Measurements from ENCODE around the gene CAT. TPM values are rescaled to one million over a fixed set of nuclear protein-coding genes. Genes with fewer than 3 reads are reported as not detected.

CAT gene
- polyA plus RNA-seq, 1 experiment, result 104 TPM

GRCh38 chr11:34460278-34460677 lies 21.5 kb downstream of the CAT start:
- H3K4me3 ChIP-seq (ENCODE audit: low read depth, low read length), result no peak overlapping the region
- TF ChIP-seq CTCF (IDR thresholded peaks at IDR 0.05; ENCODE audit: low read depth, low read length), result no peak
- ChIA-PET POLR2A (interaction anchor here (0.6 kb wide), 1 partner anchor 41 kb away, joined by 4 read pairs; no protein-coding TSS in a partner anchor), CTCF (interaction anchor here (1.9 kb wide), 1 partner anchor 32 kb away, joined by 10 read pairs; no protein-coding TSS in a partner anchor)
- DNase-seq (ENCODE audit: low read depth, low spot score), result no peak
- no peaks in the 10 kb centered on the region; the same call in 1 of the 2 replicates for H3K9me3 ChIP-seq (ENCODE audit: control insufficient read depth, insufficient read depth, low read length)
- H3K27me3 ChIP-seq (ENCODE audit: control insufficient read depth, insufficient read depth, low read length), result no peaks in the 10 kb centered on the region
- H3K27ac ChIP-seq (ENCODE audit: low read depth, low read length), result no peak overlapping the region

- CTCF ChIA-PET, result no interaction called here
- no peak overlapping the region for H3K4me3 ChIP-seq (ENCODE audit: low read depth, low read length)
- peaks cover under 1% of the 10 kb centered on the region; the same call in 1 of the 2 replicates for H3K9me3 ChIP-seq (ENCODE audit: control insufficient read depth, insufficient read depth, low read length)
- DNase-seq (ENCODE audit: low read depth, low spot score), result no peak
- POLR2A ChIA-PET, result no interaction called here
- no peaks in the 10 kb centered on the region for H3K27me3 ChIP-seq (ENCODE audit: control insufficient read depth, insufficient read depth, low read length)
- TF ChIP-seq CTCF (IDR thresholded peaks at IDR 0.05; ENCODE audit: low read depth, low read length), result no peak
- no peak overlapping the region for H3K27ac ChIP-seq (ENCODE audit: low read depth, low read length)
Observed at GRCh38 chr11:34461215-34461614, 22.5 kb downstream of the CAT start.

GRCh38 chr11:34464591-34465051 lies 25.9 kb downstream of the CAT start:
- peaks cover 5% of the 10 kb centered on the region; the same call in 1 of the 2 replicates for H3K9me3 ChIP-seq (ENCODE audit: control insufficient read depth, insufficient read depth, low read length)
- DNase-seq (ENCODE audit: low read depth, low spot score), result no peak
- no peaks in the 10 kb centered on the region for H3K27me3 ChIP-seq (ENCODE audit: control insufficient read depth, insufficient read depth, low read length)
- TF ChIP-seq CTCF (IDR thresholded peaks at IDR 0.05; ENCODE audit: low read depth, low read length), result no peak
- ChIA-PET POLR2A (interaction anchor here (0.6 kb wide), 1 partner anchor 388 kb away, joined by 3 read pairs; no protein-coding TSS in a partner anchor), CTCF (interaction anchor here (0.6 to 2.0 kb wide), 3 partner anchors 28 to 1357 kb away, joined by 4 to 7 read pairs (median 4); no protein-coding TSS in a partner anchor)
- H3K4me3 ChIP-seq (ENCODE audit: low read depth, low read length), result no peak overlapping the region
- H3K27ac ChIP-seq (ENCODE audit: low read depth, low read length), result no peak overlapping the region

GRCh38 chr11:34466802-34467488 lies 28.2 kb downstream of the CAT start:
- no peak overlapping the region for H3K4me3 ChIP-seq (ENCODE audit: low read depth, low read length)
- no peaks in the 10 kb centered on the region for H3K27me3 ChIP-seq (ENCODE audit: control insufficient read depth, insufficient read depth, low read length)
- no peak overlapping the region for H3K27ac ChIP-seq (ENCODE audit: low read depth, low read length)
- POLR2A ChIA-PET, result no interaction called here
- no peak for TF ChIP-seq CTCF (IDR thresholded peaks at IDR 0.05; ENCODE audit: low read depth, low read length)
- CTCF ChIA-PET, result interaction anchor here (1.0 to 1.7 kb wide), 3 partner anchors 10 to 25 kb away, joined by 3 to 5 read pairs (median 3); no protein-coding TSS in a partner anchor
- H3K9me3 ChIP-seq (ENCODE audit: control insufficient read depth, insufficient read depth, low read length), result peaks cover 5% of the 10 kb centered on the region; the same call in 1 of the 2 replicates
- no peak for DNase-seq (ENCODE audit: low read depth, low spot score)

All from AG04450 (cell line).